Measurements from ENCODE around the gene UBTF.

The UBTF gene

GRCh38 chr17:44198721-44199552, 20.5 kb downstream of the UBTF start (continued):
- TF ChIP-seq ZNF341 (tag by site-specific recombination; IDR thresholded peaks at IDR 0.05; ENCODE audit: low read depth): peak; percentile 99
- no peak for TF ChIP-seq ZSCAN16 (tag by site-specific recombination; IDR thresholded peaks at IDR 0.05)
- TF ChIP-seq ZNF433 (tag by site-specific recombination; IDR thresholded peaks at IDR 0.05; ENCODE audit: low read depth): no peak
- no peak for TF ChIP-seq ZNF621 (tag by site-specific recombination; IDR thresholded peaks at IDR 0.05)
- TF ChIP-seq ZNF354C (tag by site-specific recombination; IDR thresholded peaks at IDR 0.05; ENCODE audit: borderline replicate concordance, low read depth): no peak
- no peak for TF ChIP-seq ZBTB6 (tag by site-specific recombination; IDR thresholded peaks at IDR 0.05)
- TF ChIP-seq ZNF488 (tag by site-specific recombination; IDR thresholded peaks at IDR 0.05): no peak
- peak; percentile 58 for TF ChIP-seq GLIS1 (tag by site-specific recombination; IDR thresholded peaks at IDR 0.05)
- 0 out of 2 replicates have a peak, but pooled peaks have one; percentile 41 for TF ChIP-seq KLF16 (tag by site-specific recombination; IDR thresholded peaks at IDR 0.05)
- no peak for TF ChIP-seq KLF7 (tag by site-specific recombination; IDR thresholded peaks at IDR 0.05; ENCODE audit: borderline replicate concordance)
- TF ChIP-seq BCL6B (tag by site-specific recombination; IDR thresholded peaks at IDR 0.05): no peak
- no peak for TF ChIP-seq ZNF677 (tag by site-specific recombination; IDR thresholded peaks at IDR 0.05)
- no peak for TF ChIP-seq BCL11B (tag by site-specific recombination; IDR thresholded peaks at IDR 0.05; ENCODE audit: low read depth)
- peak; percentile 58 for TF ChIP-seq GLIS2 (tag by site-specific recombination; IDR thresholded peaks at IDR 0.05)
- no peak for TF ChIP-seq ZNF626 (tag by site-specific recombination; IDR thresholded peaks at IDR 0.05)
- TF ChIP-seq CTCF (tag by site-specific recombination; IDR thresholded peaks at IDR 0.05): no peak
- no peak for TF ChIP-seq ZNF324 (tag by site-specific recombination; IDR thresholded peaks at IDR 0.05)
- TF ChIP-seq ZNF146 (tag by site-specific recombination; IDR thresholded peaks at IDR 0.05): no peak
- TF ChIP-seq TCF7L2 (IDR thresholded peaks at IDR 0.05; ENCODE audit: borderline replicate concordance, low read depth, low read length): no peak
- no peak for TF ChIP-seq ZNF239 (tag by site-specific recombination; IDR thresholded peaks at IDR 0.05)
- no peak for TF ChIP-seq ZNF629 (tag by site-specific recombination; IDR thresholded peaks at IDR 0.05)
- no peak for TF ChIP-seq ZNF670 (tag by site-specific recombination; IDR thresholded peaks at IDR 0.05; ENCODE audit: low read depth)
- TF ChIP-seq ZNF707 (tag by site-specific recombination; IDR thresholded peaks at IDR 0.05): no peak
- 0 out of 2 replicates have a peak, but pooled peaks have one; percentile 40 for TF ChIP-seq KLF8 (tag by site-specific recombination; IDR thresholded peaks at IDR 0.05)
- no peak for TF ChIP-seq ZBTB1 (tag by site-specific recombination; IDR thresholded peaks at IDR 0.05)
- TF ChIP-seq TRIM28 (IDR thresholded peaks at IDR 0.05; ENCODE audit: borderline replicate concordance, low read length): no peak
- no peak for TF ChIP-seq ZNF174 (tag by site-specific recombination; IDR thresholded peaks at IDR 0.05)
- no peak for TF ChIP-seq ZNF138 (tag by site-specific recombination; IDR thresholded peaks at IDR 0.05; ENCODE audit: borderline replicate concordance)
- no peak for TF ChIP-seq SCRT2 (tag by site-specific recombination; IDR thresholded peaks at IDR 0.05)
- no peak for TF ChIP-seq ZBTB44 (tag by site-specific recombination; IDR thresholded peaks at IDR 0.05)
- TF ChIP-seq MEIS1 (CRISPR knock-in tag; IDR thresholded peaks at IDR 0.05; ENCODE audit: borderline replicate concordance): no peak
- TF ChIP-seq ZFP69B (tag by site-specific recombination; IDR thresholded peaks at IDR 0.05): no peak
- TF ChIP-seq GLI2 (tag by site-specific recombination; IDR thresholded peaks at IDR 0.05; ENCODE audit: borderline replicate concordance, low read depth): no peak
- no peak for TF ChIP-seq ZNF529 (tag by site-specific recombination; IDR thresholded peaks at IDR 0.05; ENCODE audit: insufficient replicate concordance)
- TF ChIP-seq ZNF221 (tag by site-specific recombination; IDR thresholded peaks at IDR 0.05; ENCODE audit: borderline replicate concordance): no peak

Measured in HEK293 (cell line).